Astrocyte (in vitro differentiated cells and primary cell): ENCODE measurements around the gene UGT1A3.

Experiments
- EZH2 ChIP-seq: IDR thresholded peaks from 2 replicates; pipeline ENCODE4 v1.6.1; 2012; ENCODE audit warnings: mild to moderate bottlenecking, low read length, inconsistent platforms; ENCODE audit not compliant: insufficient read depth
- TF ChIP-seq, protein P1 (sequence below): IDR thresholded peaks from 2 replicates; pipeline ENCODE4 v1.5.1; 2011; ENCODE audit warnings: low read depth, mild to moderate bottlenecking, inconsistent platforms, low read length, moderate library complexity; ENCODE audit not compliant: insufficient read depth

DNA sequence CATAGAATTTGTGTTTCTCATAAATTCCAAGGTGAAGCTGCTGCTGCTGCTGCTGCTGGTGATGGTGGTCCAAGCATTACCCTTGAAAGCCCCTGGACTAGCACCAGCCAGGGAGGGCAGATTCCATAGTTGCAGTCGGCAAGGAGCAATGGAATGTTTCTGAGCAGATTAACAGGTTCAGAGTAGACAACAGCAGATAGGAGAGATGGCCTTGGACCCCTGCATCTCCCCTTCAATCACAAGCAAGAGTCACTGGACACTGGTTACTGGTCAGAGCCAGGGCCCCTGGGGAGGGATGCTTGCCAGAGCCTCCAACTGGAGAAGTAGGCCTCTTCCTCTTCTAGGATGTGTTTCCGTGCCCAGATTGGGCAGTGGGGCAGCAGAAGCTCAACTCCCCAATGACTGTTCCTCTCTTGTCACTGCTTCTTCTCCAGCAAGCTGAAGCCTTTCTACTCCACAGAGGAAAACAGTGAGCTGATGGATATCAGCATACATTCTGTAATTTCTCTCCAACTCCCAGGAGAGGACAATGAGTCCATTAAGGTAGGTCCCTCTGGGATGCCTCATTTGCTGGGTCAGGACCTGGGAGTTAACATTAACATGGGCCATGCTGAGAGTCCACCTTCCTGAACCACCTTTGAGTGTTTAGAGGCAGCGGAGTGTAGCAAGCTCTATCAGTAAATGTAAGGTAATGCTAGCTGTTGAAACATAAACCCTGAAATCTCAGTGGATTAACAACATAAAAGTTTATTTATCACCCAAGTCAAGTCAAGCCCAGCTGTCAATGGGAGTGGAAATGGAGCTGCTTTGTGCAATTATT, 84.6 kb downstream of the UGT1A3 start:
- TF ChIP-seq, protein P1, sequence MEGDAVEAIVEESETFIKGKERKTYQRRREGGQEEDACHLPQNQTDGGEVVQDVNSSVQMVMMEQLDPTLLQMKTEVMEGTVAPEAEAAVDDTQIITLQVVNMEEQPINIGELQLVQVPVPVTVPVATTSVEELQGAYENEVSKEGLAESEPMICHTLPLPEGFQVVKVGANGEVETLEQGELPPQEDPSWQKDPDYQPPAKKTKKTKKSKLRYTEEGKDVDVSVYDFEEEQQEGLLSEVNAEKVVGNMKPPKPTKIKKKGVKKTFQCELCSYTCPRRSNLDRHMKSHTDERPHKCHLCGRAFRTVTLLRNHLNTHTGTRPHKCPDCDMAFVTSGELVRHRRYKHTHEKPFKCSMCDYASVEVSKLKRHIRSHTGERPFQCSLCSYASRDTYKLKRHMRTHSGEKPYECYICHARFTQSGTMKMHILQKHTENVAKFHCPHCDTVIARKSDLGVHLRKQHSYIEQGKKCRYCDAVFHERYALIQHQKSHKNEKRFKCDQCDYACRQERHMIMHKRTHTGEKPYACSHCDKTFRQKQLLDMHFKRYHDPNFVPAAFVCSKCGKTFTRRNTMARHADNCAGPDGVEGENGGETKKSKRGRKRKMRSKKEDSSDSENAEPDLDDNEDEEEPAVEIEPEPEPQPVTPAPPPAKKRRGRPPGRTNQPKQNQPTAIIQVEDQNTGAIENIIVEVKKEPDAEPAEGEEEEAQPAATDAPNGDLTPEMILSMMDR: no peak
- no peak for TF ChIP-seq EZH2
